HG03095 (cell line): ENCODE results near the gene EML3.

Experiments used
- ATAC-seq: cut with Tn5 transposase; IDR thresholded peaks from one replicate; pipeline ENCODE4 v1.9.1; 2021; ENCODE audit warnings: moderate library complexity; ENCODE audit not compliant: unreplicated experiment

The EML3 gene

GRCh38 chr11:62553839-62554361 is 58.7 kb downstream of the EML3 start:
- ATAC-seq = no peak

GRCh38 chr11:62553080-62553838 is 59.3 kb downstream of the EML3 start:
- no peak for ATAC-seq

- ATAC-seq = no peak
These were observed 60.0 kb downstream of the EML3 start for GRCh38 chr11:62552485-62553079.
